Measurements from ENCODE around the gene PFN4. TPM values are rescaled to one million over a fixed set of nuclear protein-coding genes. Genes with fewer than 3 reads are reported as not detected.

Gene PFN4
- total RNA-seq, 1 experiment from 2014 or later = 0.57 TPM

DNA sequence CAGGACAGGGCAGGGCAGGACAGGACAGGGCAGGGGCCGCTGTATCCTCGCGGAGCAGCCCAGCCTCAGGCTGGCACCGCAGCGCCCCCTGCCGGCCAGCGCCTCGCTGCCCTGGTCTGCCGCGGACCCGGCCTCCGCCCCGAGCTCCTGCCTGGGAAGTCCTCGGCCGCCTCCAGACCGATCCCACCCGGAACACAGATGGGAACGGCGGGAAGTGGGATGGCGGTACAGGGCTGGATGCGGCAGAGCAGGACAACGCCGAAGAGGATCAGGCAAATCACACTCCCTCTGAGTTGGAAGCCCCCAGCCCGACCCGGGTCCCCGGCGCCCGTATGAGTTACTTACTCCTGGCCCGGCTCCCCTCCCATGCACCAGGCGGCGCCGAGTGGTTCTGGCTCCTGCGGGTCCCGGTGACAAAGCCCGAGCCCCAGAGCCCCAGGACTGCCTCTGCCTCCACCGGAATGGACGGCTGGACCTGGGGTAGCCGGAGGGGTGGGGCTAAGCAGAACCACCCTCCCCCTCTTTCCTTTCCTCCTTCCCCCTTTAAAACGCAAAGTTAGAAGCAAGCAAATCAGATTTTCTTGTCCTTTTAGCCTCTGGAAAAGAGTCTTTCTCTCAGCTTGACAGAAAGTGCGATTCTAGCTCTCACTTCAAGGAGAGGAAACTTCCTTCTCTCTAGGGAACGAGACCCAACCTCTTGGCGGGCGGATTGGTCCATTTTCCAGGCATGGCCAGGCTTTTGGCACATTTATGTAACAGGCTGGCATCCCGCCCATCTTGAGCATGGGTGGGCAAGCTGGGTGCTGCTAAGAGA, 38.5 kb downstream of the PFN4 start, which contains the start of gene TP53I3:
Gene TP53I3, minus strand, starts transcription at position 449 of the 814 bp plus-strand sequence. CDS start 508 bp downstream, outside the sequence.
- DNase-seq (ENCODE audit: low read depth) = peak; percentile 96
- in situ Hi-C loops (cut with HindIII; ENCODE audit: low pct_unique_long_range_greater_than_20kb, low sequenced_read_pairs) = no loop called here

DNA sequence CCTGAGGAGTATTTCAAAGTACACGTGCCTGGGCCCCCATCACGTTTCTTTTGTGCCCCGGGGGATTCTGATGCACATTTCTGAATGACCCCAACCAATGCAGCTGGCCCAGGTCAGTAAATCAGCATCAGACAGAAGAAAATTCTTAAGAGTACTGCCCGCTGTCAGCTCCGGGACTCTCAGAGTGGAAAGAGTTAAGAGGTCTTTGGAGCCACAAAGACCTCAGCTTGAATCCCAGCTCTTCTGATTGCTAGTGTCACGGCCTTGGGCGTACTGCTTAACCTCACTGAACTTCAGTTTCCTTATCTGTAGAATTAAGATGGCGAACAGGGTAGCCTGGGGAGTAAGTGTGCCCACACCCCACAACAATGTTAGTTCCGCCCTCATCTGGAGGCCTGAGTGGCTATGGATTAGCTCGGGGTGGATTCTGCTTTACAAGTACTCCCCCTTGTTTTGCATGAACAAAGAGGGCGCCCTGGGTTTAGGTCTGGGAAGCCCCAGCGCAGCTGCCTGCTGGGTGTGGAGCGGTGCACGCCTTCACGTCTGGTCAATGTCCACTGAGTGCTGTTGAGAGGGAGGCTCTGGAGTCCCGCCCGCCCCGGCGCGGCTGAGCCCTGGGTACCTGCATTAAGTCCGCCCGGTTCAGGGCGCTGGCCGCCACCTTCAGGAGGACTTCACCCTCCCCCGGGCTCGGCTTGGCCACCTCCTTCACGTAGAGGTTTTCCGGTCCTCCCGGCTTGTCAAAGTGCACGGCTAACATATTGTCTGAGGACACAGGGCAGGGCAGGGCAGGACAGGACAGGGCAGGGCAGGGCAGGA, 39.4 kb downstream of the PFN4 start:
- in situ Hi-C loops (cut with HindIII; ENCODE audit: low pct_unique_long_range_greater_than_20kb, low sequenced_read_pairs) = no loop called here
- peak; percentile 95 for DNase-seq (ENCODE audit: low read depth)

DNA sequence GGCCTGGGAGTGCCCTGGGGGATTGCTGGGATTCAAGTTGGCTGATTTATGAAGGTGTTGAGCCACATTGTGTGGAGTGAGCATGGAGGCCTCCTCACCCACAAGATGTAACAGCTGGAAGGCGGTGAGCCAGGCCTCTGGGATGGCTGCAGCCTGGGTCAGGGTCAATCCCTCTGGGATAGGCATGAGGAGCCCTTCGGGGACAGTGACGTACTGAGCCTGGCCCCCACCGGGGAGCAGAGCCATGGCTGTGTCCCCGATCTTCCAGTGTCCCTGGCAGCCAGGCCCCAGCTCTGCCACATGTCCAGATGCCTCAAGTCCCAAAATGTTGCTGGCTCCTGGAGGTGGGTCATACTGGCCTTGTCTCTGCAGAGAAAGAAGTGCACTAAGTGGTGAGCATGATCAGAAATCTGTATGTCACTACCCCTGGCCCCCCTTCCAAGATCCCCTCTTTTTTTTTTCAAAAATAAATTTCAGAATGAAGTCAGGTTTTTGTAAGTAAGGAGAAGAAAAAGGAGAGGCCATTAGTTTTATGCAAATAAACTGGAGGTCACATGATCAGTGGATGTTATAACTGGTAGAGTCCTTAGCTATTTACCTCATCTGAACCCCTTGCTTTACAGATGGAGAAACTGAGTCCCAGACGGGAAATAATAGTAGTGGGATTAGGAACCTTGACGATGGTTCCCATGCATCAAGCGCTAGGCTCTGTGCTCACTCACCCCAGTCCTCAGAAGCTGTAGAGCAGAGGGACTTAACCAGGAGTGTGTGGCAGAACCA, 40.2 kb downstream of the PFN4 start:
- in situ Hi-C loops (cut with HindIII; ENCODE audit: low pct_unique_long_range_greater_than_20kb, low sequenced_read_pairs) = no loop called here
- DNase-seq (ENCODE audit: low read depth) = no peak

DNA sequence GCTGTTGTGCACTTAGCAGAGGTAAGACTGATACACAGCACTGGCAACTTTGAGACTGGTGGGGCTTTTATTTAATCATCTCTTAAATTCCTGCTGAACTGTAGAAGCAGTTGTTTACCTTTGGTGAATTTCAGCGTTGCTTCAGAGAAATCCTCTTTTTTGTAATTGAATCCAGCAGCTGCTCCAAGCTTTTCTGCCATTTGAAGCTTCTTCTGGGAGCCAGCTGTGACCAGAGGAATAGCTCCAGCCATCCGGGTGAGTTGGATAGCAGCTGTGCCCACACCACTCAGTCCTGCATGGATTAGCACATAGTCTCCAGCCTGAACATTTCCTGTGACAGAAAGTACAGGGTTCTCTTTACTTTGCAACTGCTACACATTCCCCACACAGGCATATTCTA, 42.4 kb downstream of the PFN4 start:
- DNase-seq (ENCODE audit: low read depth) = no peak
- in situ Hi-C loops (cut with HindIII; ENCODE audit: low pct_unique_long_range_greater_than_20kb, low sequenced_read_pairs) = no loop called here

DNA sequence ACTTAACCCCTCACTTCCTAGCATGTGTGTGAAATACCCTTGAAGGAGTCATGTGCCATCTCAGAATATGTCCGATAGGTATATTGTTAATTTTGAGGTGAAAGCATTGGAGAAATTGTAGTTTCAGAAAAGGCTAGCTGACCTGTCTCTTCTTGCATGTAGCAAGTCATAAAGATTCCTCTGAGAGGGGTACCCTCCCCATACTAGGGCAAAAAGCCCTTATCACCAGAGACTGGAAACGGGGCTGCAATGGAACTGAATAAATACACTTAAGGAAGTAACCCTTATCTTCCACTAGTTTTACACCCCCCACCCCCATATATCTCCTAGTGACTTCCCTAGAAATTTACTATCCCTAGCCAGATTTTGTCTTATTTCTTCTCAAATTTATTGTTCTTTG, 45.3 kb downstream of the PFN4 start:
- in situ Hi-C loops (cut with HindIII; ENCODE audit: low pct_unique_long_range_greater_than_20kb, low sequenced_read_pairs) = no loop called here
- no peak for DNase-seq (ENCODE audit: low read depth)

DNA sequence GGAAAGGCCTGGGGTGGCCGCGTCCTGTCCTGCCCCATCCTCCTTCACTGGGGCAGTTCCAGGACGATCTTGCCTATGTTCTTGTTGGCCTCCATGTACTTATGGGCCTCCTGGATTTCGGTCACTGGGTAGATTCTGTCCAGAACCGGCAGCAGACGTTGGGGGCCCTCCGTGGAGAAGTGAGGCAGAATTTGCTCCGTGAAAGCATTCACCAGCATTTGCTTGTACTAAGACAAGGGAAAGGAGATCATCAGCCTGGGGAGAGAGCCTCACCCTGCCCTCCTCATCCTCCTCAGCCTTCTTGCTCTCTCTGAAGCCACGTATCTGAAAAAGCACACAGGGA, 45.6 kb downstream of the PFN4 start:
- DNase-seq (ENCODE audit: low read depth) = no peak
- in situ Hi-C loops (cut with HindIII; ENCODE audit: low pct_unique_long_range_greater_than_20kb, low sequenced_read_pairs) = no loop called here

DNA sequence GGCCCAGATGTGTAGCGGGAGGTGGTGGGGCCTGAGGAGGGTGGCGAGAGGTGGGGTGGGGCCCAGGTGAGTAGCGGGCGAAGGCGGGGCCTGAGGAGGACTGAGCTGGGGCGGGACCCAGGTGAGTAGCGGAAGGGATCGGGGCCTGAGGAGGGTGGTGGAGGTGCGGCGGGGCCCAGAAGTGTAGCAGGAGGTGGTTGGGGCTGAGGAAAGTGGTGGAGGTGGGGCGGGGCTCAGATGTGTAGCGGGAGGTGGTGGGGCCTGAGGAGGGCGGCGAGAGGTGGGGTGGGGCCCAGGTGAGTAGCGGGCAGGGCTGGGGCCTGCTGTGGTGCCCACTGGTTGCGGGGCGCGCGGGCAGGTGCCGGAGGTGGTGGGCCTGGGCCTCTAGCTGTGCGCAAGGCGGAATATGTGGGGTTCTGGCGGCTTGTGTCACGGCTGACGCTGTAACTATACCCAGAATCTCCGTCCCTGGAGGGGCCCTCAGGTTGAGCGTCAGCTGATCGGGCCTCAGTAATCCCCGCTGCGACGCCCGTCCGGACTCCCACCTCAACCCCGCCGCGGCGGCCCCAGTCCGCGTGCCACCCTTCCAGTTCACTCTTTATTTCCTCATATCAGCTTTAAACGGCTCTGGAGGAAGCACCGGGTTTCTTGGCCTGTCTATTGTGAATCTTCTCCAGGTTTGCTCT, 46.1 kb downstream of the PFN4 start:
- in situ Hi-C loops (cut with HindIII; ENCODE audit: low pct_unique_long_range_greater_than_20kb, low sequenced_read_pairs) = no loop called here
- no peak for DNase-seq (ENCODE audit: low read depth)

DNA sequence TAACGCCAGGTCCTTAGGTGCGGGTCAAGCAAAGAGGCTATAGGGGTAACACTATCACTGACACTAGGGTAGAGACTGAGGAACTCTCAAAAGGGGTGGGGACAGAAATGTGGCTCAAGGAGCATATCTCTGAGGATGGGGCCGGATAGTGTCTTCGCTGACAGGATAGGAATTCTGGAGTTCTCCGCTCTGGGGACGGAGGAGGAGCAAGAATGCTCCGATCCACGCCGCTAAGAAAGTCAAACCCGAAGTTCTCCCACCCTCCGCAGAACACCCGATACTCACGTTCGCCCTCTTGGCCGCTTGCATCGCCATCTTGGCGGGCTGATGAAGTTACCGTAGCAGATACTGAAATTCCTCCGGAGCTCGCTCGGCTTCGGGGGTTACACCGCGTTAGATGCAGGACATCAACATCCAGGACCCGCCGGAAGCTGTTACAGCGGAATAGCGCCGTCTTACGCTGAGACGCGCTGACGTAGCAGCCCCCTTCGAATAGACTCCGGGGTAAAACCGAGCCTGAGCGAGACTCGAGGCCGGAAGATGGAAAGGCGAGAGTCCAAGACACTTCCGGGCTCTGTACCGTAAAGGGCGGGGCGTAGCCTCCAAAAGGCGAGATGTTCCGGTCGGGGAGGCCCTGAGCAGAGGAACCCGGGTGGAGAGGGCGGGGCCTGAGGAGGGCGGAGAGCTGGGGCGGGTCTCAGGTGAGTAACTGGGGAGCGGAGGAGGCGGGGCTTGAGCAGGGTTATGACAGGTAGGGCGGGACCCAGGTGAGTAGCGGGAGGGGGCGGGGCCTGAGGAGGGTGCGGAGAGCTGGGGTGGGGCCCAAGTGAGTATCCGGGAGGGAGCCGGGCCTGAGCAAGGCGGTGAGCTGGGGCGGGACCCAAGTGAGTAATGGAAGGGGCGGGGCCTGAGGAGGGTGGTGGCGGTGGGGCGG, 47.0 kb downstream of the PFN4 start, which contains the start of gene SF3B6:
Gene SF3B6, minus strand, starts transcription at position 412 of the 934 bp plus-strand sequence. Its CDS starts 97 bp downstream, at position 315.
- in situ Hi-C loops (cut with HindIII; ENCODE audit: low pct_unique_long_range_greater_than_20kb, low sequenced_read_pairs) = no loop called here
- DNase-seq (ENCODE audit: low read depth) = peak; percentile 99

DNA sequence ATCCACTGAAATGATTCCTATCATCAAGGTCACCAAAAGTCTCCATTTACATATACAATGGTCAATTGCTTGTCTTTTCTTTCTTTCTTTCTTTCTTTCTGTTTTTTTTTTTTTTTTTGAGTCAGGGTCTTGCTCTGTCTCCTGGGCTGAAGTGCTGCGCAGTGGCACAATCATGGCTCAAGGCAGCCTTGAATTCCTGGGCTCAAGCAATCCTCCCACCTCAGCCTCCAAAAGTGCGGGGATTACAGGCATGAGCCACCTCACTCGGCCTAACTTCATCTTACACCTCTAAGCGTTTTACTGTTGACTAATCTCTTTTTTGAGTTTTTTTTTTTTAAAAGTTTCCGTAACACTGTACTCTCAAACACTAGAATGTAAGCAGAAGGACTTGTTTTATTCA, 47.9 kb downstream of the PFN4 start:
- in situ Hi-C loops (cut with HindIII; ENCODE audit: low pct_unique_long_range_greater_than_20kb, low sequenced_read_pairs) = no loop called here
- DNase-seq (ENCODE audit: low read depth) = no peak

DNA sequence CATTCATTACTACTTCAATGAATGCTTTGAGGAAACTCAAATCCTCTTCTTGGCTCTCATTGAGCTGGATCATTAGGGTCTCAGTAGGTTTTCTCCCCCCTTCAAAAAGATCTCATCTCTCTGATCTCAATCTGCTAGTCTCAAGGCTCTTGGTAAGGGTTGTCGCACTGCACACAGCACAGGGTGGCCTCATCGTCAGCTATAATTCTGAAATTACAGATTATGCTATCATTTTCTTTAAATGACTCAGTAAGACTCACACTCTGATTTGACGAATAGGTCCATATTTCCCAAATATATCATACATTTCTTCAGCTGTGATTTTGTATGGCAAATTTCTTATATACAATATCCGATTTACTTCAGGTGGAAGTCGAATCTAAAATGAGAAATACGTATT, 49.3 kb downstream of the PFN4 start:
- in situ Hi-C loops (cut with HindIII; ENCODE audit: low pct_unique_long_range_greater_than_20kb, low sequenced_read_pairs) = no loop called here
- DNase-seq (ENCODE audit: low read depth) = no peak

DNA sequence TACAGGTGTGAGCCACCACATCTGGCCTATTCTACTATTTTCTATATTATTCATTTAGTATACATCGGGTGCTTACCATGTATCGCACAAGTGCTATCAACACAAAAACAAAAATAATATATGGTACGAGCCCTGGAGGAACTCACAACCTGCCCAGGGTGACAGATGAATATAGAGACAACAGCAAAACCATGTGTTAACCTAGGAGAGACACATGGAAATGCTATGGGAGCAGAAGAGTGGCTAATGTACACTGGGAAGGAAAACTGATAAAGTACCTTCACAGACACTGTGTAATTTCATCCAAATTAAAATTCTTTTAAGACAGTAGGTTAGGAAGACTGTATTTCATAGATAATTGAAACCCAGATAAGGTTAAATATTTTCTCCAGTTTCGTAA, 50.9 kb downstream of the PFN4 start:
- in situ Hi-C loops (cut with HindIII; ENCODE audit: low pct_unique_long_range_greater_than_20kb, low sequenced_read_pairs) = no loop called here
- DNase-seq (ENCODE audit: low read depth) = no peak

DNA sequence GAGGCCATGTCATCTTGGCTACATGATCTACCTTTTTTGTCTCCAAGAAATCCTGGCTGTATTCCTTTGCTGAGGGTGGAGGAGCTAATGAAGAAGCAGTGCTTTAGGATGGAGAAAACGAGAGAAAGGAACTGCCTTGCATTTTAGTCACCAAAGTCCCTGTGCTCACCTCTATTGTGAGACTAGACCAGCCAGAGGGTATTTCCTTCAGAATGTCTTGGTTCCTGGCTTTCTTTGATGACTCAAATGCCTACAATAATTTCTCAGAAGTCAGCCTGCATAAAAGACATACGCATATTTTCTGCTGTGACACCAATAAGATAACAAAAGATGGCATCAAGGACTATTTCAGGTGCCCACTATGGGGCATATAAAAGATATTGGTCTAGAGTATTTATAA, 57.8 kb downstream of the PFN4 start:
- no peak for DNase-seq (ENCODE audit: low read depth)
- in situ Hi-C loops (cut with HindIII; ENCODE audit: low pct_unique_long_range_greater_than_20kb, low sequenced_read_pairs) = no loop called here

Other genes starting within 250 kb of the PFN4 start
- gene ATAD2B, start 196.2 kb downstream of the PFN4 start, total RNA-seq (2014; rRNA removed; shearing (Covaris generic); ENCODE audit: low replicate concordance) = 2.0 and 5.7 TPM in 2 replicates
- gene UBXN2A, start 182.9 kb downstream of the PFN4 start, total RNA-seq (2014; rRNA removed; shearing (Covaris generic); ENCODE audit: low replicate concordance) = 16.0 and 24.3 TPM in 2 replicates
- gene MFSD2B, start 113.2 kb downstream of the PFN4 start, total RNA-seq (2014; rRNA removed; shearing (Covaris generic); ENCODE audit: low replicate concordance) = not detected in 2 replicates
- gene WDCP, start 75.9 kb downstream of the PFN4 start, total RNA-seq (2014; rRNA removed; shearing (Covaris generic); ENCODE audit: low replicate concordance) = 10.0 and 10.6 TPM in 2 replicates
- gene FKBP1B, start 73.6 kb downstream of the PFN4 start, total RNA-seq (2014; rRNA removed; shearing (Covaris generic); ENCODE audit: low replicate concordance) = 8.2 and 12.5 TPM in 2 replicates
- gene SF3B6, start 47.0 kb downstream of the PFN4 start, total RNA-seq (2014; rRNA removed; shearing (Covaris generic); ENCODE audit: low replicate concordance) = 239 and 275 TPM in 2 replicates
- gene TP53I3, start 38.5 kb downstream of the PFN4 start, total RNA-seq (2014; rRNA removed; shearing (Covaris generic); ENCODE audit: low replicate concordance) = 168 and 185 TPM in 2 replicates
- gene FAM228B, start 135 bp upstream of the PFN4 start, total RNA-seq (2014; rRNA removed; shearing (Covaris generic); ENCODE audit: low replicate concordance) = 12.1 and 15.0 TPM in 2 replicates
- 1.5 TPM in 1 of 2 replicates, not detected in the other for gene FAM228A, start 51.7 kb upstream of the PFN4 start, total RNA-seq (2014; rRNA removed; shearing (Covaris generic); ENCODE audit: low replicate concordance)
- 14.7 and 20.6 TPM in 2 replicates for gene ITSN2, start 237.2 kb upstream of the PFN4 start, total RNA-seq (2014; rRNA removed; shearing (Covaris generic); ENCODE audit: low replicate concordance)

Data from Caki2 (cell line).